ENCODE measurements around the gene PRKAR2A. TPM values are rescaled to one million over a fixed set of nuclear protein-coding genes. Genes with fewer than 3 reads are reported as not detected.
"Not testable (repeated sequence)": the region's sequence is repeated elsewhere in the genome, so short reads cannot be mapped to it uniquely, and the experiment has no call there.

The PRKAR2A gene
- total and polyA plus RNA-seq, 7 experiments from 2014 or later = 10.3 to 45.1 (median 33.3) TPM

GRCh38 chr3:48756640-48757039 is 91.0 kb downstream of the PRKAR2A start:
- Mint-ChIP-seq H3K9me3 (no peaks in the 10 kb centered on the region), H3K27me3 (no peaks in the 10 kb centered on the region), H3K4me3 (no peak overlapping the region), H3K4me1 (peaks cover 0 to 3% (median 0%) of the 10 kb centered on the region in 7 donors), H3K27ac (peak overlapping the region in 1 of 9 donors; percentile 80), H3K36me3 (peaks cover 0 to 34% (median 5%) of the 10 kb centered on the region in 5 donors)
- Histone ChIP-seq H3K4me3 (ENCODE audit: low read length) (no peak overlapping the region), H3K27ac (ENCODE audit: low read depth, low read length) (no peak overlapping the region), H3K27me3 (ENCODE audit: control insufficient read depth in 2 of 2, insufficient read depth in 2 of 2, low read length in 2 of 2) (no peaks in the 10 kb centered on the region), H3K36me3 (ENCODE audit: control insufficient read depth in 2 of 3, insufficient read depth in 3 of 3, low read length in 3 of 3) (peaks cover 0 to 27% (median 4%) of the 10 kb centered on the region in 3 experiments), H3K4me1 (ENCODE audit: control insufficient read depth in 2 of 2, insufficient read depth in 2 of 2, low read length in 2 of 2) (no peaks in the 10 kb centered on the region), H3K9me3 (ENCODE audit: control insufficient read depth in 2 of 3, low read length in 3 of 3) (no peaks in the 10 kb centered on the region)
- intact Hi-C loops (cut with micrococcal nuclease) = no loop called here
- DNase-seq (no peak), ATAC-seq (no peak)
- POLR2A ChIA-PET = no interaction called here
- CTCF ChIA-PET = no interaction called here

DNA sequence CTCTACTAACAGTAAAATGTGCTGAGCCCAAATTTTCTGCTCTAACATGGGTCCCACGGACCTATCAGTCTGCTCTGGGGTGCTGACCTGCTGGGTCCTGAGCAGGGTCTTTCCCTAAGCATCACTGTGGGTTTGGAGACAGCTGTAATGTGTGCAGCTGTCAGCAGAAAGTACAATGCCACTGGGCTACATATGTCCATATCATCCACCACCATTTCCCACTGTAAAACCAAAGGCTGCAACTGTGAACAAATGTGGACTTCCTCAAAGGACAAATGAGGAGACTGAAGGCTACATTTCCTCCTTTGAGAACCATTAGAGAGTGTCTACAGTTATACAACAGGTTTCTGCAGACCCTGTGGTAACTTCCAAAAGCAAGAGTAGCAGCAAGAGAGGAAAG is 96.8 kb downstream of the PRKAR2A start:
- ChIA-PET CTCF (no interaction called here), POLR2A (no interaction called here)
- Histone ChIP-seq H3K4me3 (ENCODE audit: low read length) (no peak overlapping the region), H3K4me1 (ENCODE audit: control insufficient read depth in 2 of 2, insufficient read depth in 2 of 2, low read length in 2 of 2) (no peaks in the 10 kb centered on the region), H3K27me3 (ENCODE audit: control insufficient read depth in 2 of 2, insufficient read depth in 2 of 2, low read length in 2 of 2) (no peaks in the 10 kb centered on the region), H3K27ac (ENCODE audit: low read depth, low read length) (no peak overlapping the region), H3K9me3 (ENCODE audit: control insufficient read depth in 2 of 3, low read length in 3 of 3) (no peaks in the 10 kb centered on the region), H3K36me3 (ENCODE audit: control insufficient read depth in 2 of 3, insufficient read depth in 3 of 3, low read length in 3 of 3) (peaks cover 0 to 45% (median 13%) of the 10 kb centered on the region in 3 experiments)
- ATAC-seq = no peak
- Mint-ChIP-seq H3K36me3 (peaks cover 4 to 39% (median 12%) of the 10 kb centered on the region in 5 donors), H3K4me3 (no peak overlapping the region), H3K9me3 (no peaks in the 10 kb centered on the region), H3K27me3 (no peaks in the 10 kb centered on the region), H3K4me1 (peaks cover 0 to 3% (median 0%) of the 10 kb centered on the region in 7 donors), H3K27ac (peak overlapping the region in 2 of 9 donors; percentile 14 to 28)
- no peak for DNase-seq
- intact Hi-C loops (cut with micrococcal nuclease) = no loop called here

GRCh38 chr3:48748754-48749153 is 98.9 kb downstream of the PRKAR2A start:
- ChIA-PET POLR2A (interaction anchor here (0.6 to 0.7 kb wide), 4 partner anchors 32 to 969 kb away, joined by 3 to 5 read pairs (median 4); no protein-coding TSS in a partner anchor), CTCF (interaction anchor here (0.7 kb wide), 1 partner anchor 12 kb away, joined by 6 read pairs; no protein-coding TSS in a partner anchor)
- Mint-ChIP-seq H3K27ac (no peak overlapping the region), H3K27me3 (no peaks in the 10 kb centered on the region), H3K9me3 (peaks cover 0 to 2% (median 0%) of the 10 kb centered on the region in 11 donors), H3K36me3 (peaks cover 4 to 42% (median 14%) of the 10 kb centered on the region in 5 donors), H3K4me1 (peaks cover 0 to 3% (median 0%) of the 10 kb centered on the region in 7 donors), H3K4me3 (no peak overlapping the region)
- Histone ChIP-seq H3K4me1 (ENCODE audit: control insufficient read depth in 2 of 2, insufficient read depth in 2 of 2, low read length in 2 of 2) (no peaks in the 10 kb centered on the region), H3K9me3 (ENCODE audit: control insufficient read depth in 2 of 3, low read length in 3 of 3) (no peaks in the 10 kb centered on the region), H3K27ac (ENCODE audit: low read depth, low read length) (no peak overlapping the region), H3K27me3 (ENCODE audit: control insufficient read depth in 2 of 2, insufficient read depth in 2 of 2, low read length in 2 of 2) (no peaks in the 10 kb centered on the region), H3K36me3 (ENCODE audit: control insufficient read depth in 2 of 3, insufficient read depth in 3 of 3, low read length in 3 of 3) (peaks cover 0 to 45% (median 15%) of the 10 kb centered on the region in 3 experiments), H3K4me3 (ENCODE audit: low read length) (no peak overlapping the region)
- peak; percentile 73 for ATAC-seq
- DNase-seq = no peak
- intact Hi-C loops (cut with micrococcal nuclease) = no loop called here

DNA sequence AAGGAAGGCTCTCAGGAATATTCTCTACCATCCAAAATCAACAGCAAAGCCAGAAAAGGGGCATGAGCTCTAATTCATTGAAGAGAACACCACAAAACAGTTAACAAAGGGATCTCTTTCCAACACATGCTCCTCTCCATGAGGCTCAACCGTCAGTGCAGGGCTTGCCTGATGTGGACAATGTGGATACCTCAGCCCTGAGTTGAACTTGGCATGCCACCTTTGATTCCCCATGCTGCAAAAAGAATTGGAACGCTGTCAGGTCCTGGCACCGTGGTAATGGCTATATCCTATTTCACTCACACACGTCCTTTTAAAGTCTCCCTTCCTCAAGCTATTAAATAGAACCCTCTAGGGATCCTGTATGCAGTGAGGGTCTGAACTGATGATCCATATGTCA is 100.0 kb downstream of the PRKAR2A start:
- Histone ChIP-seq H3K4me3 (ENCODE audit: low read length) (no peak overlapping the region), H3K27me3 (ENCODE audit: control insufficient read depth in 2 of 2, insufficient read depth in 2 of 2, low read length in 2 of 2) (no peaks in the 10 kb centered on the region), H3K9me3 (ENCODE audit: control insufficient read depth in 2 of 3, low read length in 3 of 3) (no peaks in the 10 kb centered on the region), H3K27ac (ENCODE audit: low read depth, low read length) (no peak overlapping the region), H3K36me3 (ENCODE audit: control insufficient read depth in 2 of 3, insufficient read depth in 3 of 3, low read length in 3 of 3) (peaks cover 0 to 45% (median 11%) of the 10 kb centered on the region in 3 experiments), H3K4me1 (ENCODE audit: control insufficient read depth in 2 of 2, insufficient read depth in 2 of 2, low read length in 2 of 2) (no peaks in the 10 kb centered on the region)
- ATAC-seq (no peak), DNase-seq (no peak)
- ChIA-PET POLR2A (interaction anchor here (0.6 to 0.7 kb wide), 2 partner anchors 645 to 723 kb away, joined by 3 read pairs; no protein-coding TSS in a partner anchor), CTCF (no interaction called here)
- intact Hi-C loops (cut with micrococcal nuclease) = no loop called here
- Mint-ChIP-seq H3K27me3 (no peaks in the 10 kb centered on the region), H3K4me1 (no peaks in the 10 kb centered on the region), H3K36me3 (peaks cover 3 to 37% (median 14%) of the 10 kb centered on the region in 5 donors), H3K27ac (no peak overlapping the region), H3K4me3 (no peak overlapping the region), H3K9me3 (peaks cover 0 to 2% (median 0%) of the 10 kb centered on the region in 11 donors)

DNA sequence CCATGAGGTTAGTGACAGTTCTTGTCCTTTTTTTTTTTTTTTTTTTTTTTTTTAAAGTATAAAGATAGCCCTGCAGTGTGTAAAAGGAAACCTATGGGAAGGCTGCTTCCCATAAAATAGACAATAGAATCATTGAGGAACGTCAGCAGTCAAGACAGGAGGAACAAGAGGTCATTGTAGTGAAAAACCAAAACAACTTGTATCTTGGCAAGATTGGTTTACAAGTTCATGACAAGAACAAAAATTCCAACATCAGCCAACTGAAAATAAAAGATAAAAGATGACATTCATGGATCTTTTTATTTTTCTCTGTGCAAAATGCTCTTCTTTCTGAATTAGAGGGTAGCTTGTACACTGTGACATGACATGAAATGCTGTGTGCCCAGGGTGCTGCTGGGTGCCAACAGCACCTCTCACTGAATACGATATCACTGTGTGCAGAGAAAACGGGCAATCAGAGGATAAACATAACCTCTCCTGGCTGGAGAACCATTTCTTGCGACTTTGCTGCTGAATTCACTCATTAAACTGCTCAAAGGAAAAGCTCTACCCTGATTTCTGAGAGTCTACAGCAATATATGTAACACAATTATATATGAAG is 100.6 kb downstream of the PRKAR2A start:
- peaks cover 0 to 2% (median 0%) of the 10 kb centered on the region in 11 donors for H3K9me3 Mint-ChIP-seq
- Histone ChIP-seq H3K4me3 (ENCODE audit: low read length) (no peak overlapping the region), H3K4me1 (ENCODE audit: control insufficient read depth in 2 of 2, insufficient read depth in 2 of 2, low read length in 2 of 2) (no peaks in the 10 kb centered on the region), H3K27me3 (ENCODE audit: control insufficient read depth in 2 of 2, insufficient read depth in 2 of 2, low read length in 2 of 2) (no peaks in the 10 kb centered on the region), H3K36me3 (ENCODE audit: control insufficient read depth in 2 of 3, insufficient read depth in 3 of 3, low read length in 3 of 3) (peaks cover 0 to 42% (median 11%) of the 10 kb centered on the region in 3 experiments), H3K27ac (ENCODE audit: low read depth, low read length) (no peak overlapping the region), H3K9me3 (ENCODE audit: control insufficient read depth in 2 of 3, low read length in 3 of 3) (no peaks in the 10 kb centered on the region)
- CTCF ChIA-PET = no interaction called here
- no peak overlapping the region for H3K27ac Mint-ChIP-seq
- POLR2A ChIA-PET = no interaction called here
- no peaks in the 10 kb centered on the region for H3K4me1 Mint-ChIP-seq
- intact Hi-C loops (cut with micrococcal nuclease) = no loop called here
- no peaks in the 10 kb centered on the region for H3K27me3 Mint-ChIP-seq
- H3K4me3 Mint-ChIP-seq = no peak overlapping the region
- DNase-seq = no peak
- H3K36me3 Mint-ChIP-seq = peaks cover 3 to 33% (median 14%) of the 10 kb centered on the region in 5 donors
- ATAC-seq = no peak

DNA sequence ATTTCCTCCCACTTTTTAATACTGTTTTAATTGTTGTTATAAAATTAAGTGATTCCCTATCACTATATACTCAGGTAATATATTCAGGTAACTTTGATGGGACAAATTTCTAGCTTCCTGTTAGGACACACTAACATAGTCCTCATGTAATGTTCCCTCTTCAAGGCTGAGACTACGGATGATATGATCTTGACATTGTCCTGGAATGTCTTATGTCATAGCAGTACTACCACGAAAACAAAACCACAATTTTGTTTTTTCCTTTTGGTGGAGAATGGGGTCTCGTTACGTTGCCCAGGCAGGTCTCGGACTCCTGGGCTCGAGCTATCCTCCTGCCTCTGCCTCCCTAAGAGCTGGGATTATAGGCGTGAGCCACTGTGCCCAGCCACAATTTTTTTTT is 103.9 kb downstream of the PRKAR2A start:
- Mint-ChIP-seq H3K4me1 (peaks cover 0 to 4% (median 0%) of the 10 kb centered on the region in 7 donors), H3K36me3 (peaks cover 3 to 21% (median 14%) of the 10 kb centered on the region in 5 donors), H3K27me3 (no peaks in the 10 kb centered on the region), H3K4me3 (no peak overlapping the region), H3K27ac (no peak overlapping the region), H3K9me3 (peaks cover 0 to 2% (median 0%) of the 10 kb centered on the region in 11 donors)
- Histone ChIP-seq H3K4me3 (ENCODE audit: low read length) (no peak overlapping the region), H3K27me3 (ENCODE audit: control insufficient read depth in 2 of 2, insufficient read depth in 2 of 2, low read length in 2 of 2) (no peaks in the 10 kb centered on the region), H3K4me1 (ENCODE audit: control insufficient read depth in 2 of 2, insufficient read depth in 2 of 2, low read length in 2 of 2) (no peaks in the 10 kb centered on the region), H3K36me3 (ENCODE audit: control insufficient read depth in 2 of 3, insufficient read depth in 3 of 3, low read length in 3 of 3) (peaks cover 0 to 19% (median 3%) of the 10 kb centered on the region in 3 experiments), H3K9me3 (ENCODE audit: control insufficient read depth in 2 of 3, low read length in 3 of 3) (no peaks in the 10 kb centered on the region), H3K27ac (ENCODE audit: low read depth, low read length) (no peak overlapping the region)
- intact Hi-C loops (cut with micrococcal nuclease) = no loop called here
- POLR2A ChIA-PET = no interaction called here
- CTCF ChIA-PET = interaction anchor here (0.6 kb wide), 1 partner anchor 778 kb away, joined by 3 read pairs; no protein-coding TSS in a partner anchor
- ATAC-seq (no peak), DNase-seq (no peak)

DNA sequence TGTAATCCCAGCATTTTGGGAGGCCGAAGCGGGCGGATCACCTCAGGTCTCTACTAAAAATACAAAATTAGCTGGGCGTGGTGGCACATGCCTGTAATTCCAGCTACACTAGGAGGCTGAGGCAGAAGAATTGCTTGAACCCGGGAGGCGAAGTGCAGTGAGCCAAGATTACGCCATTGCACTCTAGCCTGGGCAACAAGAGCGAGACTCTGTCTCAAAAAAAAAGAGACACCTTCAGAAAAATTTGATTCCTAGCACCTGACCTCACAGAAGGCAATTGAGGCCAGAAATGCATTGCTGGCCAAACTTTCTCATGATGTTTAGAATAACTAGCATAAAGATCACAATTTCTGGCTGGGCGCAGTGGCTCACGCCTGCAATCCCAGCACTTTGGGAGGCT is 106.4 kb downstream of the PRKAR2A start:
- H3K4me1 Mint-ChIP-seq; H3K9me3 Mint-ChIP-seq; H3K4me1 ChIP-seq (ENCODE audit: control insufficient read depth in 2 of 2, insufficient read depth in 2 of 2, low read length in 2 of 2); H3K9me3 ChIP-seq (ENCODE audit: control insufficient read depth in 2 of 3, low read length in 3 of 3); H3K4me3 ChIP-seq (ENCODE audit: low read length); H3K27me3 ChIP-seq (ENCODE audit: control insufficient read depth in 2 of 2, insufficient read depth in 2 of 2, low read length in 2 of 2); H3K27ac Mint-ChIP-seq; H3K4me3 Mint-ChIP-seq; intact Hi-C loops (cut with micrococcal nuclease); DNase-seq; H3K27me3 Mint-ChIP-seq; ATAC-seq; H3K27ac ChIP-seq (ENCODE audit: low read depth, low read length); H3K36me3 ChIP-seq (ENCODE audit: control insufficient read depth in 2 of 3, insufficient read depth in 3 of 3, low read length in 3 of 3); H3K36me3 Mint-ChIP-seq: not testable (repeated sequence)
- ChIA-PET POLR2A (interaction anchor here (0.7 kb wide), 1 partner anchor 474 kb away, joined by 5 read pairs; no protein-coding TSS in a partner anchor), CTCF (interaction anchor here (0.7 to 1.5 kb wide), 3 partner anchors 21 to 301 kb away, joined by 3 read pairs; partner anchors contain the start of gene NCKIPSD)
